Measurements from ENCODE around the gene ATP6V1F.

The ATP6V1F gene

GRCh38 chr7:128862571-128863432, at the start of gene ATP6V1F:
ATP6V1F (plus strand) TSS chr7:128862856; CDS start chr7:128862905, 49 bp downstream.
- DNase-seq (ENCODE audit: low read depth in 2 of 3, low spot score in 1 of 3), result peak; percentile 98 to 99 (median 98)

GRCh38 chr7:128814499-128814898, 48.2 kb upstream of the ATP6V1F start:
- DNase-seq (ENCODE audit: low read depth in 2 of 3, low spot score in 1 of 3), result no peak

GRCh38 chr7:128815289-128815942, 47.2 kb upstream of the ATP6V1F start:
- no peak for DNase-seq (ENCODE audit: low read depth in 2 of 3, low spot score in 1 of 3)

GRCh38 chr7:128818694-128819093, 44.0 kb upstream of the ATP6V1F start:
- DNase-seq (ENCODE audit: low read depth in 2 of 3, low spot score in 1 of 3), result no peak

GRCh38 chr7:128821724-128822123, 40.9 kb upstream of the ATP6V1F start:
- DNase-seq (ENCODE audit: low read depth in 2 of 3, low spot score in 1 of 3), result no peak

- DNase-seq (ENCODE audit: low read depth in 2 of 3, low spot score in 1 of 3), result no peak
These were observed 36.1 kb upstream of the ATP6V1F start for GRCh38 chr7:128826512-128826911.

GRCh38 chr7:128826916-128827247, 35.8 kb upstream of the ATP6V1F start:
- no peak for DNase-seq (ENCODE audit: low read depth in 2 of 3, low spot score in 1 of 3)

GRCh38 chr7:128827248-128827958, 35.3 kb upstream of the ATP6V1F start:
- DNase-seq (ENCODE audit: low read depth in 2 of 3, low spot score in 1 of 3), result no peak

GRCh38 chr7:128827971-128828711, 34.5 kb upstream of the ATP6V1F start:
- DNase-seq (ENCODE audit: low read depth in 2 of 3, low spot score in 1 of 3), result no peak

GRCh38 chr7:128829391-128830166, 33.1 kb upstream of the ATP6V1F start:
- no peak for DNase-seq (ENCODE audit: low read depth in 2 of 3, low spot score in 1 of 3)

GRCh38 chr7:128830231-128831177, 32.2 kb upstream of the ATP6V1F start, which contains the start of gene FLNC:
FLNC (plus strand) TSS chr7:128830406; CDS start chr7:128830638, 232 bp downstream.
- peak in 2 of 3 donors; percentile 8 to 20 for DNase-seq (ENCODE audit: low read depth in 2 of 3, low spot score in 1 of 3)

- DNase-seq (ENCODE audit: low read depth in 2 of 3, low spot score in 1 of 3), result no peak
These were observed 31.3 kb upstream of the ATP6V1F start for GRCh38 chr7:128831178-128831993.

GRCh38 chr7:128831994-128832879, 30.4 kb upstream of the ATP6V1F start:
- no peak for DNase-seq (ENCODE audit: low read depth in 2 of 3, low spot score in 1 of 3)

GRCh38 chr7:128832880-128833147, 29.8 kb upstream of the ATP6V1F start:
- no peak for DNase-seq (ENCODE audit: low read depth in 2 of 3, low spot score in 1 of 3)

- no peak for DNase-seq (ENCODE audit: low read depth in 2 of 3, low spot score in 1 of 3)
These were observed 29.3 kb upstream of the ATP6V1F start for GRCh38 chr7:128833148-128833945.

- no peak for DNase-seq (ENCODE audit: low read depth in 2 of 3, low spot score in 1 of 3)
These were observed 28.7 kb upstream of the ATP6V1F start for GRCh38 chr7:128833946-128834325.

- DNase-seq (ENCODE audit: low read depth in 2 of 3, low spot score in 1 of 3), result no peak
These were observed 27.4 kb upstream of the ATP6V1F start for GRCh38 chr7:128835231-128835751.

All from stimulated activated CD4-positive, alpha-beta T cell treated with anti-CD3 and anti-CD28 coated beads, Interleukin-12 subunit alpha, Interleukin-12 subunit beta, amount 100 ng/mL, for 48 hours (primary cell).